ENCODE measurements around the gene DCLRE1C.
"Not testable (repeated sequence)": the region's sequence is repeated elsewhere in the genome, so short reads cannot be mapped to it uniquely, and the experiment has no call there.

DCLRE1C gene

GRCh38 chr10:14878266-14879123, 75.4 kb downstream of the DCLRE1C start, which contains the start of gene SUV39H2:
SUV39H2 (plus strand) TSS chr10:14878866; CDS start chr10:14878889, 23 bp downstream.
- TF ChIP-seq CTCF (conservative IDR thresholded peaks at IDR 0.05; ENCODE audit: low read depth, low read length): no peak
- peak; percentile 70 for DNase-seq (ENCODE audit: low read depth)
- peak within 1 kb of the TSS; percentile 88 for H3K4me3 ChIP-seq (ENCODE audit: low read length)

GRCh38 chr10:14876764-14877163, 77.1 kb downstream of the DCLRE1C start:
- DNase-seq (ENCODE audit: low read depth): no peak
- TF ChIP-seq CTCF (conservative IDR thresholded peaks at IDR 0.05; ENCODE audit: low read depth, low read length): no peak
- H3K4me3 ChIP-seq (ENCODE audit: low read length): no peak overlapping the region

GRCh38 chr10:14875941-14876340, 78.0 kb downstream of the DCLRE1C start:
- no peak for TF ChIP-seq CTCF (conservative IDR thresholded peaks at IDR 0.05; ENCODE audit: low read depth, low read length)
- H3K4me3 ChIP-seq (ENCODE audit: low read length): no peak overlapping the region
- DNase-seq (ENCODE audit: low read depth): no peak

GRCh38 chr10:14873090-14873760, 80.7 kb downstream of the DCLRE1C start:
- no peak overlapping the region for H3K4me3 ChIP-seq (ENCODE audit: low read length)
- peak; percentile 22 for DNase-seq (ENCODE audit: low read depth)
- no peak for TF ChIP-seq CTCF (conservative IDR thresholded peaks at IDR 0.05; ENCODE audit: low read depth, low read length)

- not testable (repeated sequence) for H3K4me3 ChIP-seq (ENCODE audit: low read length); DNase-seq (ENCODE audit: low read depth)
These were observed 89.0 kb downstream of the DCLRE1C start for GRCh38 chr10:14864871-14865270.

GRCh38 chr10:14864466-14864865, 89.4 kb downstream of the DCLRE1C start:
- not testable (repeated sequence) for DNase-seq (ENCODE audit: low read depth); H3K4me3 ChIP-seq (ENCODE audit: low read length)

- no peak for DNase-seq (ENCODE audit: low read depth)
These were observed 93.1 kb downstream of the DCLRE1C start for GRCh38 chr10:14860791-14861190.

More at GRCh38 chr10:14860791-14861190, 93.1 kb downstream of the DCLRE1C start:
- no peak for TF ChIP-seq CTCF (conservative IDR thresholded peaks at IDR 0.05; ENCODE audit: low read depth, low read length)
- H3K4me3 ChIP-seq (ENCODE audit: low read length): no peak overlapping the region
